HCT116 (cell line): ENCODE measurements around the gene BSN. TPM values are rescaled to one million over a fixed set of nuclear protein-coding genes. Genes with fewer than 3 reads are reported as not detected.

ENCODE experiments used
- ATAC-seq: fragments of 200-7000 bp; cut with Tn5 transposase; 2 replicates; pipeline ENCODE4 v1.9.1; 2020; ENCODE audit warnings: mild to moderate bottlenecking, moderate library complexity
- BruUV-seq: library from RNA; stranded (reverse); fragments of 400-500 nt; replicated peaks from 2 replicates; lab custom pipeline; 2021; lab: Mats Ljungman, UMichigan
- CTCF ChIA-PET: fragments of 300-600 bp; sonication (Branson Sonifier 250); formaldehyde crosslinking; loops from one replicate; lab custom pipeline; 2021; ENCODE audit warnings: antibody characterized with exemption; lab: Charles Lee
- POLR2A ChIA-PET: fragments of 300-600, 350-600 bp; sonication (Branson Sonifier 250); formaldehyde crosslinking; loops from one replicate; lab custom pipeline; 2021; ENCODE audit warnings: antibody characterized with exemption; lab: Charles Lee
- RAD21 ChIA-PET, 2 experiments: fragments of 300-600 bp; sonication (Branson Sonifier 250); formaldehyde crosslinking; loops; one replicate each; lab custom pipeline; 2023; ENCODE audit warnings: low total read pairs in 2 of 2; ENCODE audit not compliant: uncharacterized antibody in 2 of 2, unreplicated experiment in 2 of 2, low non-redundant PET in 1 of 2; lab: Charles Lee
- DNase-seq: peaks from one replicate; pipeline ENCODE4 v3.0.0-alpha.2; 2010; ENCODE audit warnings: low read depth, low spot score
- H2AFZ ChIP-seq: fragments of 200-600 bp; shearing (Covaris generic), sonication (generic); 2 replicates; pipeline ENCODE4 v1.6.1; 2017; ENCODE audit warnings: low read depth, mixed run types, mixed read lengths, antibody characterized with exemption, low read length; ENCODE audit not compliant: poor library complexity, severe bottlenecking
- H3K27ac ChIP-seq: 2 replicates; pipeline ENCODE4 v1.5.1; 2012; ENCODE audit warnings: low read depth, low read length
- H3K27me3 ChIP-seq: fragments of 200-600 bp; sonication (generic); 2 replicates; pipeline ENCODE4 v1.6.1; 2016; ENCODE audit warnings: mixed run types, low read length, mixed read lengths; ENCODE audit not compliant: insufficient read depth
- H3K36me3 ChIP-seq, 2 experiments: fragments of 200-500 bp in 1 of 2; fragments of 200-600 bp in 1 of 2; sonication (Bioruptor generic) in 1 of 2; sonication (generic) in 1 of 2; 2 replicates each; pipeline versions ENCODE4 v1.5.1 to v1.6.1; 2014 to 2016; ENCODE audit warnings: low read length in 2 of 2, inconsistent platforms in 1 of 2, mixed read lengths in 1 of 2, mixed run types in 1 of 2; ENCODE audit not compliant: insufficient read depth in 2 of 2, control insufficient read depth in 1 of 2
- H3K4me1 ChIP-seq, 2 experiments: fragments of 200-600 bp in 1 of 2; sonication (generic) in 1 of 2; 2 replicates each; pipeline versions ENCODE4 v1.5.1 to v1.6.1; 2012 to 2017; ENCODE audit warnings: low read length in 2 of 2, inconsistent platforms in 1 of 2, mild to moderate bottlenecking in 1 of 2, mixed read lengths in 1 of 2, mixed run types in 1 of 2, moderate library complexity in 1 of 2; ENCODE audit not compliant: insufficient read depth in 2 of 2, control insufficient read depth in 1 of 2
- H3K4me2 ChIP-seq: fragments of 200-600 bp; sonication (generic); 2 replicates; pipeline ENCODE4 v1.6.1; 2017; ENCODE audit warnings: mixed run types, low read length, mixed read lengths
- H3K4me3 ChIP-seq, 2 experiments: fragments of 200-600 bp in 1 of 2; sonication (generic) in 1 of 2; replicated peaks in 1 of 2; 2 replicates each; pipeline ENCODE4 v1.5.1; 2011 to 2016; ENCODE audit warnings: low read length in 2 of 2, control low read depth in 1 of 2, low read depth in 1 of 2, mild to moderate bottlenecking in 1 of 2, mixed read lengths in 1 of 2, mixed run types in 1 of 2
- H3K79me2 ChIP-seq: fragments of 200-600 bp; sonication (generic); 2 replicates; pipeline ENCODE4 v1.6.1; 2017; ENCODE audit warnings: mild to moderate bottlenecking, mixed run types, low read length, moderate library complexity, mixed read lengths; ENCODE audit not compliant: insufficient read depth
- H3K9ac ChIP-seq: fragments of 200-600 bp; sonication (generic); 2 replicates; pipeline ENCODE4 v1.6.1; 2016; ENCODE audit warnings: low read length, mixed read lengths
- H3K9me2 ChIP-seq: fragments of 200-600 bp; sonication (generic), shearing (Covaris generic); 2 replicates; pipeline ENCODE4 v1.6.1; 2017; ENCODE audit warnings: mixed run types, mild to moderate bottlenecking, moderate library complexity; ENCODE audit not compliant: insufficient read depth
- H3K9me3 ChIP-seq, 2 experiments: fragments of 200-500 bp in 1 of 2; fragments of 200-600 bp in 1 of 2; sonication (Bioruptor generic) in 1 of 2; sonication (generic) in 1 of 2; 2 replicates each; pipeline ENCODE4 v1.6.1; 2014 to 2017; ENCODE audit warnings: low read length in 2 of 2, mixed read lengths in 2 of 2, inconsistent platforms in 1 of 2, low read depth in 1 of 2, mild to moderate bottlenecking in 1 of 2, mixed run types in 1 of 2, moderate library complexity in 1 of 2; ENCODE audit not compliant: control insufficient read depth in 1 of 2, insufficient read depth in 1 of 2
- H4K20me1 ChIP-seq: fragments of 200-600 bp; sonication (generic), shearing (Covaris generic); 2 replicates; pipeline ENCODE4 v1.6.1; 2017; ENCODE audit warnings: mixed run types, mild to moderate bottlenecking, moderate library complexity; ENCODE audit not compliant: insufficient read depth
- CBX3 ChIP-seq: IDR thresholded peaks from 2 replicates; pipeline ENCODE4 v1.6.1; 2012; ENCODE audit warnings: low read depth
- EGR1 ChIP-seq: IDR thresholded peaks from 2 replicates; pipeline ENCODE4 v1.6.1; 2012; ENCODE audit warnings: low read depth
- ELF1 ChIP-seq: IDR thresholded peaks from 2 replicates; pipeline ENCODE4 v1.6.1; 2012; ENCODE audit warnings: low read depth, borderline replicate concordance
- EZH2 ChIP-seq: fragments of 200-600 bp; sonication (generic); IDR thresholded peaks from 2 replicates; pipeline ENCODE4 v1.6.1; 2017; ENCODE audit warnings: antibody characterized with exemption, mixed run types
- FOSL1 ChIP-seq: IDR thresholded peaks from 2 replicates; pipeline ENCODE4 v1.6.1; 2012; ENCODE audit warnings: low read depth
- JUND ChIP-seq: IDR thresholded peaks from 2 replicates; pipeline ENCODE4 v1.6.1; 2012
- POLR2AphosphoS5 ChIP-seq: IDR thresholded peaks from 2 replicates; pipeline ENCODE4 v1.6.1; 2011; ENCODE audit warnings: mild to moderate bottlenecking, low read depth, low read length, moderate library complexity
- RAD21 ChIP-seq: IDR thresholded peaks from 2 replicates; pipeline ENCODE4 v1.6.1; 2012; ENCODE audit warnings: low read depth, mild to moderate bottlenecking
- SIN3A ChIP-seq: IDR thresholded peaks from 2 replicates; pipeline ENCODE4 v1.6.1; 2012; ENCODE audit warnings: low read depth
- SP1 ChIP-seq: IDR thresholded peaks from 2 replicates; pipeline ENCODE4 v1.6.1; 2012; ENCODE audit warnings: low read depth
- SRF ChIP-seq: IDR thresholded peaks from 2 replicates; pipeline ENCODE4 v1.6.1; 2012; ENCODE audit warnings: low read depth
- TCF7L2 ChIP-seq: IDR thresholded peaks from 2 replicates; pipeline ENCODE4 v1.7.0; 2011; ENCODE audit warnings: borderline replicate concordance, inconsistent platforms; ENCODE audit not compliant: insufficient read depth, insufficient read length; ENCODE audit errors: extremely low read depth
- YY1 ChIP-seq: IDR thresholded peaks from 2 replicates; pipeline ENCODE4 v1.6.1; 2011; ENCODE audit warnings: low read length, low read depth, moderate library complexity, mild to moderate bottlenecking; ENCODE audit not compliant: insufficient replicate concordance; ENCODE audit errors: extremely low read depth
- ZNF274 ChIP-seq: fragments of 200-500 bp; sonication (Bioruptor generic); IDR thresholded peaks from 2 replicates; pipeline ENCODE4 v1.6.1; 2014; ENCODE audit warnings: mild to moderate bottlenecking, low read depth, low read length, inconsistent platforms
- intact Hi-C: fragments of 100-400 bp; cut with micrococcal nuclease; formaldehyde crosslinking; loops from 2 replicates; pipeline ENCODE4 v1.10.0; 2022
- total RNA-seq: library from RNA; stranded (reverse); gene quantifications from one replicate; pipeline ENCODE4 v1.2.1, GENCODE V29; 2021; ENCODE audit not compliant: unreplicated experiment
- TF ChIP-seq, protein P1 (sequence below): IDR thresholded peaks from 2 replicates; pipeline ENCODE4 v1.6.1; 2012
- TF ChIP-seq, protein P2 (sequence below), 3 experiments: fragments of 200-600 bp in 1 of 3; sonication (generic) in 1 of 3; IDR thresholded peaks in 2 of 3; conservative IDR thresholded peaks in 1 of 3; 2 replicates each; pipeline ENCODE4 v1.5.1; 2012 to 2017; ENCODE audit warnings: low read depth in 2 of 3, low read length in 2 of 3, antibody characterized with exemption in 1 of 3, borderline replicate concordance in 1 of 3, control low read depth in 1 of 3, mild to moderate bottlenecking in 1 of 3, mixed read lengths in 1 of 3, mixed run types in 1 of 3, moderate library complexity in 1 of 3; ENCODE audit not compliant: insufficient read depth in 1 of 3
- TF ChIP-seq, protein P3 (sequence below): IDR thresholded peaks from 2 replicates; pipeline ENCODE4 v1.6.1; 2011; ENCODE audit warnings: mild to moderate bottlenecking, low read length, moderate library complexity; ENCODE audit not compliant: insufficient replicate concordance; ENCODE audit errors: extremely low read depth
- TF ChIP-seq, protein P4 (sequence below): IDR thresholded peaks from 2 replicates; pipeline ENCODE4 v1.6.1; 2012

The BSN gene
- total RNA-seq, 1 experiment from 2014 or later = 1.5 TPM

DNA sequence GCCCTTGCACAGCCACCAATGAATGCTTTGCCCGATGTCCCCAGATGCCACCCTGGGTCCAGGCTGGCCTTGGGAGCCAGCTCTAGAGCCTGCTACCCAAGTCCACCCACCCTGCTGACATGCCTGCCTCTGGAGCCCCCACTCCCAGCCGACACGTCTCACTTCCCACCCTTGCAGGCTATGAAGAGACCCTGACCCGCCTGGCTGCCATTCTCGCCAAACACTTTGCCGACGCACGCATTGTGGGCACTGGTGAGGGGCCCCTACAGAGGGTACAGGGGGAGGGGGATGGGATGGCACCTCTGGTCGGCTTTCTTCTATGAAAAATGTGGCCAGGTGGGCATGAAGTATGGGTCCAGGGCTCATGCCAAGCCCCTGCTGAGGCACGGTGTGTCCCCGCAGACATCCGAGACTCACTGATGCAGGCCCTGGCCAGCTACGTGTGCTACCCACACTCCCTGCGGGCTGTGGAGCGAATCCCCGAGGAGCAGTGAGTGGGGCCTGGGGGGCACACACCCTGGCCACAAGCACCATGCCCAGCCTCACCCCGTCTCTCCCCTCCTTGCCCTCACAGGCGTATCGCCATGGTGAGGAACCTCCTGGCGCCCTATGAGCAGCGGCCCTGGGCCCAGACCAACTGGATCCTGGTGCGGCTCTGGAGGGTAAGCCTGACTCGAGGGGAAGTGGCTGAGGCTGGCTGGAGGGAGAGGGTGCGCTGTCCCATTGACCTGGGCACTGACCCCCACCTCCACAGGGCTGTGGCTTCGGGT is 159.2 kb downstream of the BSN start:
- Histone ChIP-seq H3K9ac (no peak overlapping the region), H2AFZ (no peak overlapping the region), H3K27ac (no peak overlapping the region; the same call in 1 of the 2 replicates), H3K4me1 (no peaks in the 10 kb centered on the region), H3K4me3 (no peak overlapping the region), H3K27me3 (no peaks in the 10 kb centered on the region), H4K20me1 (no peaks in the 10 kb centered on the region), H3K4me2 (no peak overlapping the region), H3K36me3 (no peaks in the 10 kb centered on the region; a peak in 2 of 4 replicates)
- CTCF ChIA-PET = interaction anchor here (0.7 kb wide), 1 partner anchor 12 kb away, joined by 3 read pairs; no protein-coding TSS in a partner anchor
- no peak for ATAC-seq
- POLR2A ChIA-PET = no interaction called here
- intact Hi-C loops = no loop called here
- BruUV-seq = no TSS peak
- TF ChIP-seq, protein P1, sequence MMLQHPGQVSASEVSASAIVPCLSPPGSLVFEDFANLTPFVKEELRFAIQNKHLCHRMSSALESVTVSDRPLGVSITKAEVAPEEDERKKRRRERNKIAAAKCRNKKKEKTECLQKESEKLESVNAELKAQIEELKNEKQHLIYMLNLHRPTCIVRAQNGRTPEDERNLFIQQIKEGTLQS = no peak
- TF ChIP-seq SRF (no peak), SIN3A (no peak), EGR1 (no peak), ZNF274 (no peak), TCF7L2 (no peak), EZH2 (no peak), JUND (no peak), CBX3 (no peak), RAD21 (no peak), SP1 (no peak), ELF1 (no peak), POLR2AphosphoS5 (no peak), YY1 (no peak), FOSL1 (no peak)
- TF ChIP-seq, protein P2, sequence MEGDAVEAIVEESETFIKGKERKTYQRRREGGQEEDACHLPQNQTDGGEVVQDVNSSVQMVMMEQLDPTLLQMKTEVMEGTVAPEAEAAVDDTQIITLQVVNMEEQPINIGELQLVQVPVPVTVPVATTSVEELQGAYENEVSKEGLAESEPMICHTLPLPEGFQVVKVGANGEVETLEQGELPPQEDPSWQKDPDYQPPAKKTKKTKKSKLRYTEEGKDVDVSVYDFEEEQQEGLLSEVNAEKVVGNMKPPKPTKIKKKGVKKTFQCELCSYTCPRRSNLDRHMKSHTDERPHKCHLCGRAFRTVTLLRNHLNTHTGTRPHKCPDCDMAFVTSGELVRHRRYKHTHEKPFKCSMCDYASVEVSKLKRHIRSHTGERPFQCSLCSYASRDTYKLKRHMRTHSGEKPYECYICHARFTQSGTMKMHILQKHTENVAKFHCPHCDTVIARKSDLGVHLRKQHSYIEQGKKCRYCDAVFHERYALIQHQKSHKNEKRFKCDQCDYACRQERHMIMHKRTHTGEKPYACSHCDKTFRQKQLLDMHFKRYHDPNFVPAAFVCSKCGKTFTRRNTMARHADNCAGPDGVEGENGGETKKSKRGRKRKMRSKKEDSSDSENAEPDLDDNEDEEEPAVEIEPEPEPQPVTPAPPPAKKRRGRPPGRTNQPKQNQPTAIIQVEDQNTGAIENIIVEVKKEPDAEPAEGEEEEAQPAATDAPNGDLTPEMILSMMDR (IDR thresholded peaks at IDR 0.05 in 2 of 3, conservative IDR thresholded peaks at IDR 0.05 in 1 of 3; ENCODE audit: borderline replicate concordance in 1 of 3, insufficient read depth in 1 of 3, low read depth in 2 of 3, low read length in 2 of 3) = no peak
- TF ChIP-seq, protein P3, sequence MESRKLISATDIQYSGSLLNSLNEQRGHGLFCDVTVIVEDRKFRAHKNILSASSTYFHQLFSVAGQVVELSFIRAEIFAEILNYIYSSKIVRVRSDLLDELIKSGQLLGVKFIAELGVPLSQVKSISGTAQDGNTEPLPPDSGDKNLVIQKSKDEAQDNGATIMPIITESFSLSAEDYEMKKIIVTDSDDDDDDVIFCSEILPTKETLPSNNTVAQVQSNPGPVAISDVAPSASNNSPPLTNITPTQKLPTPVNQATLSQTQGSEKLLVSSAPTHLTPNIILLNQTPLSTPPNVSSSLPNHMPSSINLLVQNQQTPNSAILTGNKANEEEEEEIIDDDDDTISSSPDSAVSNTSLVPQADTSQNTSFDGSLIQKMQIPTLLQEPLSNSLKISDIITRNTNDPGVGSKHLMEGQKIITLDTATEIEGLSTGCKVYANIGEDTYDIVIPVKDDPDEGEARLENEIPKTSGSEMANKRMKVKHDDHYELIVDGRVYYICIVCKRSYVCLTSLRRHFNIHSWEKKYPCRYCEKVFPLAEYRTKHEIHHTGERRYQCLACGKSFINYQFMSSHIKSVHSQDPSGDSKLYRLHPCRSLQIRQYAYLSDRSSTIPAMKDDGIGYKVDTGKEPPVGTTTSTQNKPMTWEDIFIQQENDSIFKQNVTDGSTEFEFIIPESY = no peak
- TF ChIP-seq, protein P4, sequence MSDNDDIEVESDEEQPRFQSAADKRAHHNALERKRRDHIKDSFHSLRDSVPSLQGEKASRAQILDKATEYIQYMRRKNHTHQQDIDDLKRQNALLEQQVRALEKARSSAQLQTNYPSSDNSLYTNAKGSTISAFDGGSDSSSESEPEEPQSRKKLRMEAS = no peak
- TF ChIP-seq, all 23 proteins: peak for 0
- RAD21 ChIA-PET = no interaction called here
- H3K9me2 ChIP-seq = no peaks in the 10 kb centered on the region
- no peaks in the 10 kb centered on the region for H3K79me2 ChIP-seq
- H3K9me3 ChIP-seq = no peaks in the 10 kb centered on the region
- DNase-seq = no peak
